ENCODE measurements around the gene TXLNG. TPM values are rescaled to one million over a fixed set of nuclear protein-coding genes. Genes with fewer than 3 reads are reported as not detected.
"Not testable (repeated sequence)": the region's sequence is repeated elsewhere in the genome, so short reads cannot be mapped to it uniquely, and the experiment has no call there.

TXLNG gene
- total RNA-seq, 6 donors from 2014 or later: 8.1 to 23.5 (median 12.6) TPM

DNA sequence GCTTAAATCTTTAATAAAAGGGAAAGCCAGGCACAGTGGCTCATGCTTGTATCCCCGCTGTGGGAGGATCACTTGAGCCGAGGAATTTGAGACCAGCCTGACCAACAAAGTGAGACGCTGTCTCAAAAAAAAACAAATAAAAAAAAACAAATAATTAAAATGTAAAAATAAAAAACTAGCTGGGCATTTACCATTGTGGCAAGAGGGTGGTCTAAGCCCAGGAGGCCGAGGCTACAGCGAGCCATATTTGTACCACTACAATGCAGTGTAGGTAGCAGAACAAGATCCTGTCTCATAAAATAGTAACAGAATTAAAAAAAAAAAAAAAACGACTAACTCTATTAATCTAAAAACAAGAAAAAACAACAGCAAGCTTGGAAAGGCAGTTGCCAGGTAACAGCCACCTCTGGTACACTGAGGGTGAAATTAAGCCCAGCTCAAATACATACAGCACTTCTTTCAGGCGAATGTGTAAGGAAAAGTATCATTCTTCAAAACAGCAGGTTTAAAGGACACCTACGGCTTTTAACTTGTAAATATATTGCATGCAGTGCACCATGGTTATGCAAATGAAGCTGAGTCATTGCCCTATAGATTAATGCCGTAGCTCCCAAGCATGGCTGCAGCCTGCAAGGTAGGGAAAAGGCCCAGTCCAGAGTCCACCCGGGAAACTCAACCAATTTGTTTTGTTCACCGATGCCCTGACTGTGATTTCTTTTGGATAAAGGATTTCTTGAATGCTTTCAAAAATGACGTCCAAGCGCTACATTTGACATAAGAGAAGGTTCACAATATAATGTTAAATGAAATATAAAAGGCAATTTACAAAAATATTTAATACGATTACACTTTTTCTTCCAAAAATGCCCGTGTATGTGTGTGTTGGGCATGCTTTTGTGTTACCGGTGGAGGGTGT lies 14.5 kb upstream of the TXLNG start:
- DNase-seq (no peak), ATAC-seq (ENCODE audit: low FRiP score in 2 of 2) (no peak)
- no peak for TF ChIP-seq POLR2AphosphoS5 (IDR thresholded peaks at IDR 0.05)
- TF ChIP-seq POLR2A (IDR thresholded peaks at IDR 0.05): no peak
- H3K27ac ChIP-seq: no peak overlapping the region
- H3K4me3 ChIP-seq: no peak overlapping the region
- WGBS, 2 donors: 65 to 79% methylated on average over 16 of the region's 16 CpGs
- no peaks in the 10 kb centered on the region for H3K9me3 ChIP-seq
- no peaks in the 10 kb centered on the region for H3K36me3 ChIP-seq
- no peaks in the 10 kb centered on the region for H3K27me3 ChIP-seq
- no peaks in the 10 kb centered on the region for H3K4me1 ChIP-seq

GRCh38 chrX:16772460-16772859 lies 13.8 kb upstream of the TXLNG start:
- TF ChIP-seq POLR2AphosphoS5 (IDR thresholded peaks at IDR 0.05): no peak
- TF ChIP-seq EP300 (IDR thresholded peaks at IDR 0.05): no peak
- no peak for TF ChIP-seq POLR2A (IDR thresholded peaks at IDR 0.05)
- TF ChIP-seq CTCF (IDR thresholded peaks at IDR 0.05): no peak
- no peak overlapping the region for H3K27ac ChIP-seq
- DNase-seq (no peak), ATAC-seq (ENCODE audit: low FRiP score in 2 of 2) (no peak)
- H3K27me3 ChIP-seq: no peaks in the 10 kb centered on the region
- H3K4me3 ChIP-seq: no peak overlapping the region
- H3K9me3 ChIP-seq: no peaks in the 10 kb centered on the region
- WGBS, 2 donors: 94 to 98% methylated on average over 6 of the region's 6 CpGs
- H3K36me3 ChIP-seq: no peaks in the 10 kb centered on the region
- H3K4me1 ChIP-seq: no peaks in the 10 kb centered on the region

- Histone ChIP-seq H3K9me3 (no peaks in the 10 kb centered on the region), H3K4me3 (no peak overlapping the region), H3K27ac (no peak overlapping the region), H3K27me3 (no peaks in the 10 kb centered on the region), H3K4me1 (no peaks in the 10 kb centered on the region), H3K36me3 (no peaks in the 10 kb centered on the region)
- ATAC-seq (ENCODE audit: low FRiP score in 2 of 2) (no peak), DNase-seq (no peak)
- TF ChIP-seq EP300 (IDR thresholded peaks at IDR 0.05) (no peak), CTCF (IDR thresholded peaks at IDR 0.05) (no peak), POLR2A (IDR thresholded peaks at IDR 0.05) (no peak), POLR2AphosphoS5 (IDR thresholded peaks at IDR 0.05) (no peak)
- 84 to 96% methylated on average over 2 of the region's 2 CpGs for WGBS, 2 donors
Measured at GRCh38 chrX:16774746-16775145, 11.5 kb upstream of the TXLNG start.

- TF ChIP-seq EP300 (IDR thresholded peaks at IDR 0.05) (no peak), POLR2AphosphoS5 (IDR thresholded peaks at IDR 0.05) (no peak), POLR2A (IDR thresholded peaks at IDR 0.05) (no peak), CTCF (IDR thresholded peaks at IDR 0.05) (no peak)
- Histone ChIP-seq H3K36me3 (no peaks in the 10 kb centered on the region), H3K27ac (no peak overlapping the region), H3K4me3 (no peak overlapping the region), H3K9me3 (no peaks in the 10 kb centered on the region), H3K4me1 (no peaks in the 10 kb centered on the region), H3K27me3 (no peaks in the 10 kb centered on the region)
- ATAC-seq (ENCODE audit: low FRiP score in 2 of 2): no peak
- no peak for DNase-seq
Measured at GRCh38 chrX:16778545-16778944, 7.7 kb upstream of the TXLNG start.

- Histone ChIP-seq H3K4me1 (no peaks in the 10 kb centered on the region), H3K4me3 (no peak overlapping the region), H3K27me3 (no peaks in the 10 kb centered on the region), H3K36me3 (no peaks in the 10 kb centered on the region), H3K27ac (no peak overlapping the region), H3K9me3 (no peaks in the 10 kb centered on the region)
- TF ChIP-seq POLR2A (IDR thresholded peaks at IDR 0.05) (no peak), POLR2AphosphoS5 (IDR thresholded peaks at IDR 0.05) (no peak), EP300 (IDR thresholded peaks at IDR 0.05) (no peak), CTCF (IDR thresholded peaks at IDR 0.05) (no peak)
- no peak for ATAC-seq (ENCODE audit: low FRiP score in 2 of 2)
- DNase-seq: no peak
Measured at GRCh38 chrX:16778993-16779392, 7.3 kb upstream of the TXLNG start.

DNA sequence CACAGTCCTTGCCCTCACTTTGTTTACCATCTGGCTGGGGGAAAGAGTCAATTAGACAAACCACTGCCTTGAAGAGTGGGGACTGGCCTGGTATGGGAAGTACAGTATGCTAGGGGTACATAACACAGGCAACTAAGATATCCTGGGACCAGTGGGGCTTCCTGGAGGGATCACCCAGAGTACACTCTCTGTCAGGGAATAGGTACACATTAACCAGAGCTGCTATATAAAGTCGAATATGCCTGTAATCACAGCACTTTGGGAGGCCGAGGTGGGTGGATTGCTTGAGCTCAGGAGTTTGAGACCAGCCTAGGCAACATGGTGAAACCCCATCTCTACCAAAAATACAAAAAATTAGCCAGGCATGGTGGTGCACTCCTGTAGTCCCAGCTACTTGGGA lies 6.5 kb upstream of the TXLNG start:
- ATAC-seq (ENCODE audit: low FRiP score in 2 of 2); H3K36me3 ChIP-seq; H3K4me3 ChIP-seq; H3K27me3 ChIP-seq; H3K27ac ChIP-seq; DNase-seq; H3K9me3 ChIP-seq; H3K4me1 ChIP-seq: not testable (repeated sequence)
- WGBS, 2 donors: 76 to 89% methylated on average over 2 of the region's 2 CpGs

All from upper lobe of left lung (tissue), 6 donors.